GM21529 (cell line): ENCODE results near the gene SPATS2L.

ENCODE experiments used
- ATAC-seq: cut with Tn5 transposase; IDR thresholded peaks from one replicate; pipeline ENCODE4 v1.9.1; 2021; ENCODE audit not compliant: unreplicated experiment

Gene SPATS2L

GRCh38 chr2:200306196-200306930 lies at the start of gene SPATS2L:
TSS of gene SPATS2L (plus strand) at chr2:200306693. CDS start at chr2:200389245, 82,552 bp downstream.
- ATAC-seq: peak; percentile 54

- ATAC-seq: no peak
Measured at GRCh38 chr2:200257570-200257969, 48.9 kb upstream of the SPATS2L start.

- no peak for ATAC-seq
Measured at GRCh38 chr2:200258081-200258480, 48.4 kb upstream of the SPATS2L start.

- ATAC-seq: no peak
Measured at GRCh38 chr2:200258881-200259576, 47.5 kb upstream of the SPATS2L start.

GRCh38 chr2:200259577-200259957 lies 46.9 kb upstream of the SPATS2L start:
- no peak for ATAC-seq

- no peak for ATAC-seq
Measured at GRCh38 chr2:200262047-200262446, 44.4 kb upstream of the SPATS2L start.

- no peak for ATAC-seq
Measured at GRCh38 chr2:200263279-200263678, 43.2 kb upstream of the SPATS2L start.

- ATAC-seq: no peak
Measured at GRCh38 chr2:200264631-200265030, 41.9 kb upstream of the SPATS2L start.

GRCh38 chr2:200266406-200266805 lies 40.1 kb upstream of the SPATS2L start:
- no peak for ATAC-seq

GRCh38 chr2:200267350-200267749 lies 39.1 kb upstream of the SPATS2L start:
- no peak for ATAC-seq

- no peak for ATAC-seq
Measured at GRCh38 chr2:200270732-200271131, 35.8 kb upstream of the SPATS2L start.

- ATAC-seq: no peak
Measured at GRCh38 chr2:200272320-200272719, 34.2 kb upstream of the SPATS2L start.

- no peak for ATAC-seq
Measured at GRCh38 chr2:200274116-200275075, 32.1 kb upstream of the SPATS2L start.

- no peak for ATAC-seq
Measured at GRCh38 chr2:200275295-200276013, 31.0 kb upstream of the SPATS2L start.

GRCh38 chr2:200276472-200276871 lies 30.0 kb upstream of the SPATS2L start:
- ATAC-seq: no peak

- no peak for ATAC-seq
Measured at GRCh38 chr2:200278694-200279316, 27.7 kb upstream of the SPATS2L start.

- ATAC-seq: no peak
Measured at GRCh38 chr2:200279857-200280256, 26.6 kb upstream of the SPATS2L start.

- no peak for ATAC-seq
Measured at GRCh38 chr2:200286578-200286977, 19.9 kb upstream of the SPATS2L start.

GRCh38 chr2:200288670-200289429 lies 17.6 kb upstream of the SPATS2L start:
- ATAC-seq: no peak

GRCh38 chr2:200296118-200296517 lies 10.4 kb upstream of the SPATS2L start:
- no peak for ATAC-seq
